GM12873 (cell line): ENCODE data around the gene ZNF860.

Experiments
- TF ChIP-seq, protein P1 (sequence below): IDR thresholded peaks from 2 replicates; pipeline ENCODE4 v1.5.1; 2012; ENCODE audit warnings: low read depth, mild to moderate bottlenecking, moderate library complexity, low read length, control low read depth; ENCODE audit not compliant: insufficient read depth; ENCODE audit errors: missing control alignments

The ZNF860 gene

DNA sequence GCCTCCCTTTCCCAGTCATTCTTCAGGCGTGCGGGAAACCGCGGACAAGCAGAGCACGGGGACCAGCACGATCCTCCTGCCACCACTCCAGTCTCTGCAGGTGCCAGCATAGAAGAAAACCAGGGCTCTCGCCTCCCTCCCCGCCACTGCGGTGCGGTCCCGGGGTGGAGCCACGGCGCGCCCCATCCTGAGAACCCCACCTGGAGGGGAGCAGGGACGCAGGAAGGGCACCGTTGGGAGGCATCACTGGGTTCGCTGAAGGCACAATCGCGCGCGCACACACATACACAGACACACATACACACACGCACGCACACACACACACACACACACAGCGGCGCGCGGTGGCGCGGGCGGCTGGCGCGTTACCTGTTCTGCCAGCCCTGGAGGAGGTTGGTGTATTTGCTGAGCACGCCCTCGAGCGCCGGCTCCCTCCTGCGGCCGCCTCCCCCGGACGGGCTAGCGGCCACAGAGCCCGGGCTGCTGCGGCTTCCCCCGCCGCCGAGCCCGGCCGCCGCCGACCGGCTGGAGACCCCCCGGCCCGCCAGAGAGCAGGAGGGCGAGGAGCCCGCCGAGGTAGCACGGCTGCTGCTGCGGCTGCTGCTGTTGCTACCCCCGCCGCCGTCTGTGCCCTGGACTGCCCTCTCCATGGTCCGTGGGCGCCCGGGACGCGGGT lies 882 bp upstream of the ZNF860 start:
- TF ChIP-seq, protein P1, sequence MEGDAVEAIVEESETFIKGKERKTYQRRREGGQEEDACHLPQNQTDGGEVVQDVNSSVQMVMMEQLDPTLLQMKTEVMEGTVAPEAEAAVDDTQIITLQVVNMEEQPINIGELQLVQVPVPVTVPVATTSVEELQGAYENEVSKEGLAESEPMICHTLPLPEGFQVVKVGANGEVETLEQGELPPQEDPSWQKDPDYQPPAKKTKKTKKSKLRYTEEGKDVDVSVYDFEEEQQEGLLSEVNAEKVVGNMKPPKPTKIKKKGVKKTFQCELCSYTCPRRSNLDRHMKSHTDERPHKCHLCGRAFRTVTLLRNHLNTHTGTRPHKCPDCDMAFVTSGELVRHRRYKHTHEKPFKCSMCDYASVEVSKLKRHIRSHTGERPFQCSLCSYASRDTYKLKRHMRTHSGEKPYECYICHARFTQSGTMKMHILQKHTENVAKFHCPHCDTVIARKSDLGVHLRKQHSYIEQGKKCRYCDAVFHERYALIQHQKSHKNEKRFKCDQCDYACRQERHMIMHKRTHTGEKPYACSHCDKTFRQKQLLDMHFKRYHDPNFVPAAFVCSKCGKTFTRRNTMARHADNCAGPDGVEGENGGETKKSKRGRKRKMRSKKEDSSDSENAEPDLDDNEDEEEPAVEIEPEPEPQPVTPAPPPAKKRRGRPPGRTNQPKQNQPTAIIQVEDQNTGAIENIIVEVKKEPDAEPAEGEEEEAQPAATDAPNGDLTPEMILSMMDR = no peak

DNA sequence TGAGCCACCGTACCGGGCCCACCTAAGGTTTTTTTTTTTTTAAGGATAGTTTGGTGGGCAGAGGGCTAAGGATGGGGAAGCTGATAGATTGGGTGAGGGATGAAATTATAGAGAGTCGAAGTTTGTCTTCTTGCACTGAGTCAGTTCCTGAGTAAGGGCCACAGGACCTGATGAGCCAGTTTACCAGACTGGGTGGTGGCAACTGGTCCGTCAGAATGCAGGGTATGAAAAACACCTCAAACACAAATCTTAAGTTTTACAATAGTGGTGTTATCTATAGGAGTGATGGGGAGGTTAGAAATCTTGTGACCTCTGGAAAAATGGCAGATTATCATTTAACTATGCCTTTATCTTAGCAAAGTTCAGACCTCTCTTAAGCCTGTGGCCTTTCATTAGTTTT lies 2.8 kb downstream of the ZNF860 start:
- TF ChIP-seq, protein P1 = no peak

- TF ChIP-seq, protein P1 = no peak
Observed at GRCh38 chr3:31985831-31986230, 4.3 kb downstream of the ZNF860 start.

DNA sequence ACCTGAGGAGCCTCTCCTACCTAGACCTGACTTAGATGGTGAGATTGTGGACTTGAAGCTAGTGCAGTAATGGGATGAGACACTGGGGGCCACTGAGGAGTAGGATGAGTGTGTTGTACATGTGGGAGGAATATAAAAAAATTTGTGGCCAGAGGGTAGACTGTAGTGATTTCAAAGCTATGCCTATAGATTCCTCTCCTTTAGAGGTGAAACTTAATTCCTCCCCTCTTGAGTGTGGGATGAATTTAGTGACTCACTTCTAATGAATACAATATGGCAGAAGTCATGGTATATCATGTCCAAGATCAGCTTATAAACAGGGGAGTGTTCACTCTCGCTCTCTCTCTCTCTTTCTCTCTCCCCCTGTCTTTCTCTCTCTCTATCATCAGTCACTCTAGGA lies 6.7 kb downstream of the ZNF860 start:
- TF ChIP-seq, protein P1 = no peak

- TF ChIP-seq, protein P1 = no peak
Observed at GRCh38 chr3:31993843-31994242, 12.3 kb downstream of the ZNF860 start.

DNA sequence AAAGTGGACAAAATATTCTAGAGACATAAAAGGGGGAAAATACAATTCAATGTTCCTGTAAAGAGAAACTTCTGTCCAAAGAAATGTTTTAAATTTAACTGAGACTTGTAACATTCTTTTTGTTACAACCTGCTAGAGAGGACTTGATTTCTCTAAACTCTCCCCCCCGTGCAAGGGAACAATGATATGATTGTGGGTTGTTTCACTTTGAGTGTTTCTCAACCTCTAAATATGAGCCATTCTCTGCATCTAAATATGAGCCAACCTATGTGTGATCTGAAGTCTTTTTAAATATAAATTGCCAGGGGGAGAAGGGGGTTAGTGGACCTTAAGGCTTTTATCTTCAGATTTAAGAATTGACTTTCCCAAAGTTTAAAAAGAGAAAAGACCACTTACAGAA lies 14.6 kb downstream of the ZNF860 start:
- TF ChIP-seq, protein P1 = no peak

GRCh38 chr3:31997500-31997899 lies 15.9 kb downstream of the ZNF860 start:
- TF ChIP-seq, protein P1 = no peak
